Natural killer cell (primary cell): ENCODE data around the gene PCSK5. TPM values are rescaled to one million over a fixed set of nuclear protein-coding genes. Genes with fewer than 3 reads are reported as not detected.

Source experiments
- ATAC-seq, 3 donors: fragments of 150-1000 bp in 2 of 3; fragments of 200-7000 bp in 1 of 3; cut with Tn5 transposase; 1 replicate in 1 of 3; 2 replicates in 2 of 3; pipeline ENCODE4 v1.10.0; 2021; ENCODE audit warnings: mild to moderate bottlenecking in 2 of 3, moderate library complexity in 2 of 3
- DNase-seq, 2 donors: peaks; one replicate each; pipeline versions ENCODE4 v3.0.0 to v3.0.0-alpha.2; 2013 to 2021; ENCODE audit warnings: mixed read lengths in 1 of 2
- H3K27ac ChIP-seq: one replicate; pipeline ENCODE4 v1.5.1; 2013; ENCODE audit warnings: mild to moderate bottlenecking, low read length
- H3K27me3 ChIP-seq: one replicate; pipeline ENCODE4 v1.6.1; 2013; ENCODE audit warnings: low read length; ENCODE audit not compliant: control insufficient read depth, insufficient read depth
- H3K36me3 ChIP-seq: one replicate; pipeline ENCODE4 v1.6.1; 2013; ENCODE audit warnings: low read length; ENCODE audit not compliant: control insufficient read depth, insufficient read depth
- H3K4me1 ChIP-seq: one replicate; pipeline ENCODE4 v1.6.1; 2013; ENCODE audit warnings: low read length; ENCODE audit not compliant: control insufficient read depth, insufficient read depth
- H3K4me3 ChIP-seq: one replicate; pipeline ENCODE4 v1.5.1; 2013; ENCODE audit warnings: low read length
- H3K9me3 ChIP-seq: one replicate; pipeline ENCODE4 v1.6.1; 2013; ENCODE audit warnings: low read length; ENCODE audit not compliant: control insufficient read depth, insufficient read depth
- H3K27ac Mint-ChIP-seq, 2 donors: one replicate each; pipeline ENCODE4 v1.8.0; 2022; ENCODE audit warnings: mild to moderate bottlenecking in 2 of 2, mixed read lengths in 2 of 2, moderate library complexity in 1 of 2
- H3K27me3 Mint-ChIP-seq, 2 donors: one replicate each; pipeline ENCODE4 v1.8.0; 2022; ENCODE audit warnings: low read depth in 2 of 2, mixed read lengths in 2 of 2
- H3K36me3 Mint-ChIP-seq: one replicate; pipeline ENCODE4 v1.8.0; 2022; ENCODE audit warnings: mixed read lengths
- H3K4me1 Mint-ChIP-seq, 2 donors: one replicate each; pipeline ENCODE4 v1.8.0; 2022; ENCODE audit warnings: mixed read lengths in 2 of 2
- H3K4me3 Mint-ChIP-seq: one replicate; pipeline ENCODE4 v1.8.0; 2022; ENCODE audit warnings: mild to moderate bottlenecking, moderate library complexity, mixed read lengths
- H3K9me3 Mint-ChIP-seq, 2 donors: one replicate each; pipeline ENCODE4 v1.8.0; 2022; ENCODE audit warnings: mixed read lengths in 2 of 2
- CTCF ChIP-seq: fragments of 200-600 bp; IDR thresholded peaks from one replicate; pipeline ENCODE4 v1.8.0; 2022; ENCODE audit warnings: antibody characterized with exemption
- WGBS: methylation state at CpG from one replicate; pipeline ENCODE4 v1.1.7; 2013; ENCODE audit warnings: missing lambda C conversion rate; ENCODE audit not compliant: insufficient coverage; 5-methylcytosine and 5-hydroxymethylcytosine counted together
- intact Hi-C: fragments of 100-400 bp; cut with micrococcal nuclease; formaldehyde crosslinking; loops from one replicate; pipeline ENCODE4 v1.14.2; 2022
- total RNA-seq, 4 donors: library from RNA; stranded (reverse); fragments of 120-200 nt in 1 of 4; gene quantifications; one replicate each; pipeline versions ENCODE4 v1.2.3 to v1.2.4, GENCODE V29; 2013 to 2022

PCSK5 gene
- total RNA-seq, 3 donors from 2014 or later (not counting 1 experiment from before 2014, with no cell fraction given): 2.4 to 13.2 (median 5.7) TPM

GRCh38 chr9:76114144-76114543 is 223.7 kb downstream of the PCSK5 start:
- H3K27me3 ChIP-seq: no peaks in the 10 kb centered on the region
- no peak overlapping the region for H3K4me3 ChIP-seq
- Mint-ChIP-seq H3K36me3 (no peaks in the 10 kb centered on the region), H3K4me3 (no peak overlapping the region), H3K4me1 (peaks cover 0 to 6% of the 10 kb centered on the region in 2 donors), H3K9me3 (no peaks in the 10 kb centered on the region), H3K27me3 (no peaks in the 10 kb centered on the region), H3K27ac (no peak overlapping the region)
- DNase-seq: no peak
- no peak for TF ChIP-seq CTCF
- no peak for ATAC-seq
- no peaks in the 10 kb centered on the region for H3K9me3 ChIP-seq
- H3K27ac ChIP-seq: no peak overlapping the region
- no peaks in the 10 kb centered on the region for H3K4me1 ChIP-seq
- no peaks in the 10 kb centered on the region for H3K36me3 ChIP-seq
- WGBS: 94% methylated on average over 3 of the region's 3 CpGs
- intact Hi-C loops: no loop called here

DNA sequence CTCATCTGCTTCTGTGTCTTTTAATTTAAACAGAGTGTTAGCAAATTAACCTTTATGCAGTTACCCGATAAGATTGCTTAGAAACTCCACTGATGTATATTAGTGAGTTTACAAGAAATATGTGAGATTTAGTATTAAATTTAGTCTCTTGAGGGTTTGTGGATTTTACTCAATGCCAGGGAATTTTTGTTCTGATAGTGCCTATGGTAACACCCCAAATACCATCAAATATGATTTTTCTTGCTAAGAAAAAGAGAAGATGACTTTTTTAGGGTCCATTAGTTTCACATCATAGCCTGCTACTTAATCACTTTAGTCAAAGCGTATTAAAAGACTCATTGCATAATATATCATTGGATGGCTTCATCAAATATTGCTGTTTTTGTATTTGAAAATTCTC is 224.9 kb downstream of the PCSK5 start:
- ATAC-seq: no peak
- Mint-ChIP-seq H3K9me3 (no peaks in the 10 kb centered on the region), H3K27ac (no peak overlapping the region), H3K36me3 (no peaks in the 10 kb centered on the region), H3K27me3 (no peaks in the 10 kb centered on the region), H3K4me1 (no peaks in the 10 kb centered on the region), H3K4me3 (no peak overlapping the region)
- 100% methylated on average over 1 of the region's 2 CpGs for WGBS
- H3K4me3 ChIP-seq: no peak overlapping the region
- no peaks in the 10 kb centered on the region for H3K36me3 ChIP-seq
- intact Hi-C loops: no loop called here
- no peak for TF ChIP-seq CTCF
- H3K4me1 ChIP-seq: no peaks in the 10 kb centered on the region
- DNase-seq: no peak
- no peaks in the 10 kb centered on the region for H3K9me3 ChIP-seq
- H3K27ac ChIP-seq: no peak overlapping the region
- no peaks in the 10 kb centered on the region for H3K27me3 ChIP-seq

DNA sequence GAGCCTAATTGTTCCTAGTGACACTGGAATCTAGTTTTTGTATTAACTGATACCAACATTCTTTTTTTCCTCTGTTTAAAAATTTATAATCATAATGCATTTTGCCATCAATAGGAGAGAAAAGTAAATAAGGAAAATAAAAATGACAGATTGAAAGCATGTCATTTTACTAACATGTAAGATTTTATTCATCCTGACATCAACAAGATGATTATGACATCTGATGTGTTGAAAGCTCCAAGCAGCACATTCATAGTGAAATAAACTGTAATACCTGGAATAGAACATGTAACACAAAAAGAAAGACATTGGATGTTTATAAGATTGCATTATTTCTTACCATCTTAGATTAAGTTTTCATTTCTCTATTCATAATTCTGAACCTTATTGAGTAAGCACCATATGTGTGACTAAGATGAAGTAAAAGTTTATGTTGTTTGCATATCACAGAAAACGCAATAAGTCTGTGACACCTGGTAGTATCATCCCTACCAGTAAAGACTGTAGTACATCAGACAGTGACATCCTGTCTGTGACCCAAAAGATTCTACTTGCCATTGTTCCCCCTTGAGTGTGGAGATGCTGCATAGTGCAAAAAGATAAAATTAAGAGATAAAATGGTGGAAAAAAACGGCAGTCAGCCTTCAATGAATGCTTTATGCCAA is 225.6 kb downstream of the PCSK5 start:
- Histone ChIP-seq H3K4me1 (no peaks in the 10 kb centered on the region), H3K4me3 (no peak overlapping the region), H3K27me3 (no peaks in the 10 kb centered on the region), H3K9me3 (no peaks in the 10 kb centered on the region), H3K36me3 (no peaks in the 10 kb centered on the region), H3K27ac (no peak overlapping the region)
- DNase-seq: no peak
- no peak for TF ChIP-seq CTCF
- 88% methylated on average over 2 of the region's 2 CpGs for WGBS
- intact Hi-C loops: no loop called here
- Mint-ChIP-seq H3K4me3 (no peak overlapping the region), H3K27me3 (no peaks in the 10 kb centered on the region), H3K36me3 (no peaks in the 10 kb centered on the region), H3K4me1 (no peaks in the 10 kb centered on the region), H3K27ac (no peak overlapping the region), H3K9me3 (no peaks in the 10 kb centered on the region)
- ATAC-seq: no peak

DNA sequence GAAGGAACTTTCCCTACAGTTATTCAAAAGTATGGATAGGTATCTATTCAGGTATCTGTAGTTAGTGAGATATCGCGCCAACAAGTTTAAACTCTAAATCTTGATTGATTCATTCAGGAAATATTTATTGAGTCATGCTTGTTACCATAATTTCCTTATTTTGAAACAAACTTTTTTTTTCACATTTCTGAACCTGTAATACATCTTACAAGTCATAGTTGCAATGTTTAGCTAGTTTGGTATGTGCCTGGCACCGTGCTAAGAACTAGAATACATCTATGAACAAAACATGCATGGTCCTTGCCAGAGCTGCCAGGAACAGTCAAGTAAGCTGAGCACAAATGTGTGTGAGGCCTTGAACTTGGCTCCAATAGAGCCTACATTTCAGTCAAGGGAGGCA is 226.4 kb downstream of the PCSK5 start:
- H3K9me3 ChIP-seq: no peaks in the 10 kb centered on the region
- no peak overlapping the region for H3K4me3 Mint-ChIP-seq
- no peaks in the 10 kb centered on the region for H3K36me3 Mint-ChIP-seq
- no peak overlapping the region for H3K27ac ChIP-seq
- no peak overlapping the region for H3K4me3 ChIP-seq
- no peak for DNase-seq
- WGBS: 58% methylated on average over 1 of the region's 3 CpGs
- no peaks in the 10 kb centered on the region for H3K27me3 ChIP-seq
- H3K4me1 Mint-ChIP-seq: no peaks in the 10 kb centered on the region
- no peaks in the 10 kb centered on the region for H3K9me3 Mint-ChIP-seq
- H3K4me1 ChIP-seq: no peaks in the 10 kb centered on the region
- no peaks in the 10 kb centered on the region for H3K27me3 Mint-ChIP-seq
- no peak overlapping the region for H3K27ac Mint-ChIP-seq
- ATAC-seq: no peak
- intact Hi-C loops: no loop called here
- no peaks in the 10 kb centered on the region for H3K36me3 ChIP-seq
- no peak for TF ChIP-seq CTCF
